GM20000 (cell line): ENCODE results near the gene HSPB6.

Source experiments
- DNase-seq: peaks from one replicate; pipeline ENCODE4 v3.0.0; 2012; ENCODE audit warnings: low spot score
- CTCF ChIP-seq: IDR thresholded peaks from 2 replicates; pipeline ENCODE4 v1.5.1; 2012; ENCODE audit warnings: mild to moderate bottlenecking, control low read depth; ENCODE audit errors: extremely low read depth, missing control alignments

HSPB6 gene

GRCh38 chr19:35713506-35713850, 43.4 kb downstream of the HSPB6 start:
- no peak for DNase-seq
- no peak for TF ChIP-seq CTCF

GRCh38 chr19:35712567-35713505, 44.0 kb downstream of the HSPB6 start:
- no peak for TF ChIP-seq CTCF
- peak; percentile 86 for DNase-seq

GRCh38 chr19:35710784-35711723, 45.8 kb downstream of the HSPB6 start:
- peak; percentile 71 for DNase-seq
- TF ChIP-seq CTCF: no peak

GRCh38 chr19:35708391-35708790, 48.4 kb downstream of the HSPB6 start:
- no peak for TF ChIP-seq CTCF

More at GRCh38 chr19:35708391-35708790, 48.4 kb downstream of the HSPB6 start:
- no peak for DNase-seq
